Measurements from ENCODE around the gene NCKAP5.

NCKAP5 gene

DNA sequence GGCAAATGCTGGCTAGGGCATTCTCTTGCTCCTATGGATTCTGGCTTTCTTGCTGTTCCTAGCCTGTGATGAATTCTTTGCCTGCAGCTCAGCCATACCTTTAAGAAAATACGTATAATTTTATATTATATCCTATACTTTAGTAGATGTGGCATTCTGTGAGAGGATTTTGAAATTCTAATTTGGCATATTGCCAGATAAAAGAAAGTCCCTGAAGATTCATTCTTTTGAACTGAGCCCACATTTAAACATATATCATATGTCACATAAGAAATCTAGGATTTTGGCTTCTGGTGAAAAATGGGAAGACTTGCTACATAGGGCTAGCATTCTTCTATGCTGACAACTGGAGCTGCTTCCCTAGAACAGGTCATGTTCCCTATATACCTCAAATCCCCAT, 806.8 kb downstream of the NCKAP5 start:
- Histone ChIP-seq H4K12ac (ENCODE audit: low read depth, low read length) (no peak overlapping the region), H3K4me3 (ENCODE audit: low read depth, low read length) (no peak overlapping the region), H3K4ac (ENCODE audit: low read depth, low read length) (no peak overlapping the region), H3K27ac (ENCODE audit: low read depth, low read length) (no peak overlapping the region), H3K4me1 (ENCODE audit: control insufficient read depth in 1 of 2, insufficient read depth in 2 of 2, low read length in 2 of 2) (peaks cover 0 to 2% of the 10 kb centered on the region in 2 experiments), H3K23ac (ENCODE audit: low read length) (no peak overlapping the region), H3K18ac (ENCODE audit: low read length) (no peak overlapping the region), H2AK5ac (ENCODE audit: low read length) (no peak overlapping the region), H4K8ac (ENCODE audit: low read depth, low read length) (no peak overlapping the region), H2BK120ac (ENCODE audit: insufficient read depth, low read length, poor library complexity) (no peak overlapping the region), H3K27me3 (ENCODE audit: insufficient read depth, low read length) (no peaks in the 10 kb centered on the region), H3K9me3 (ENCODE audit: insufficient read depth, low read depth, low read length) (no peaks in the 10 kb centered on the region), H3K79me1 (ENCODE audit: low read length) (no peaks in the 10 kb centered on the region), H2BK5ac (ENCODE audit: low read depth, low read length, poor library complexity) (no peak overlapping the region), H3K9ac (ENCODE audit: low read length) (no peak overlapping the region), H3K79me2 (ENCODE audit: control insufficient read depth, insufficient read depth, low read length, poor library complexity) (no peaks in the 10 kb centered on the region), H2BK12ac (ENCODE audit: low read length) (no peak overlapping the region), H3K14ac (ENCODE audit: low read length) (no peak overlapping the region), H3K4me2 (ENCODE audit: low read length) (no peak overlapping the region), H3K36me3 (ENCODE audit: control insufficient read depth in 1 of 2, insufficient read depth in 2 of 2, low read length in 2 of 2) (no peaks in the 10 kb centered on the region), H4K91ac (ENCODE audit: low read depth, low read length) (no peak overlapping the region), H2AFZ (ENCODE audit: insufficient read depth, low read length, poor library complexity) (no peak overlapping the region)
- no CpG with 5 or more reads among the region's 1 CpG for WGBS (ENCODE audit: extremely low coverage, insufficient coverage, insufficient read length)
- no peak for DNase-seq

DNA sequence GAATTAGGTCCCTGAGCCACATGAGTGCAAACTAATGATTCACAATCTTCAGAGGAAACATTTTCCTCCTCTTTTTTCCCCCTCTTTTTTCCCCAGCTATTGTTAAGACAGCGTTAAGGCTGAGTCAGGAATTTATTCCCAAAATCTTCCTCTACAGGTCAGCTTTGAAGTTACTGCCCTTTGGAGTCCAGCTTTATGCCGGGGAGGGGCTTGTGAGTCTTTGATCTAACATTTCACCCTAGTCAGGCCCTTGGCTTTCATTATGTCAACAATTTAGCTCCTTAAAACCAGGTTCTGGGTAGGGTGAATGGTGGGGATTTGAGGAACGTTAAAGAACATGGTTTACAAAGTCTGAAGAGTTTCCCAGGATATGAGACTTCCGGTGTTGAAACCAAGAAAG, 807.3 kb downstream of the NCKAP5 start:
- H3K4ac ChIP-seq (ENCODE audit: low read depth, low read length) = no peak overlapping the region
- H2AFZ ChIP-seq (ENCODE audit: insufficient read depth, low read length, poor library complexity) = no peak overlapping the region
- no peak overlapping the region for H4K12ac ChIP-seq (ENCODE audit: low read depth, low read length)
- no peak overlapping the region for H3K14ac ChIP-seq (ENCODE audit: low read length)
- no peaks in the 10 kb centered on the region for H3K9me3 ChIP-seq (ENCODE audit: insufficient read depth, low read depth, low read length)
- no peak overlapping the region for H2BK120ac ChIP-seq (ENCODE audit: insufficient read depth, low read length, poor library complexity)
- no peak overlapping the region for H3K27ac ChIP-seq (ENCODE audit: low read depth, low read length)
- no peak overlapping the region for H3K18ac ChIP-seq (ENCODE audit: low read length)
- no peaks in the 10 kb centered on the region for H3K36me3 ChIP-seq (ENCODE audit: control insufficient read depth in 1 of 2, insufficient read depth in 2 of 2, low read length in 2 of 2)
- no peak overlapping the region for H3K4me3 ChIP-seq (ENCODE audit: low read depth, low read length)
- no peaks in the 10 kb centered on the region for H3K27me3 ChIP-seq (ENCODE audit: insufficient read depth, low read length)
- H2AK5ac ChIP-seq (ENCODE audit: low read length) = no peak overlapping the region
- H2BK12ac ChIP-seq (ENCODE audit: low read length) = no peak overlapping the region
- no peak overlapping the region for H3K9ac ChIP-seq (ENCODE audit: low read length)
- no peak overlapping the region for H3K4me2 ChIP-seq (ENCODE audit: low read length)
- no peak overlapping the region for H2BK5ac ChIP-seq (ENCODE audit: low read depth, low read length, poor library complexity)
- no peak overlapping the region for H4K91ac ChIP-seq (ENCODE audit: low read depth, low read length)
- no peaks in the 10 kb centered on the region for H3K79me2 ChIP-seq (ENCODE audit: control insufficient read depth, insufficient read depth, low read length, poor library complexity)
- H3K23ac ChIP-seq (ENCODE audit: low read length) = no peak overlapping the region
- H4K8ac ChIP-seq (ENCODE audit: low read depth, low read length) = no peak overlapping the region
- no peaks in the 10 kb centered on the region for H3K79me1 ChIP-seq (ENCODE audit: low read length)
- no CpG with 5 or more reads among the region's 4 CpGs for WGBS (ENCODE audit: extremely low coverage, insufficient coverage, insufficient read length)
- peaks cover 0 to 2% of the 10 kb centered on the region in 2 experiments for H3K4me1 ChIP-seq (ENCODE audit: control insufficient read depth in 1 of 2, insufficient read depth in 2 of 2, low read length in 2 of 2)
- no peak for DNase-seq

DNA sequence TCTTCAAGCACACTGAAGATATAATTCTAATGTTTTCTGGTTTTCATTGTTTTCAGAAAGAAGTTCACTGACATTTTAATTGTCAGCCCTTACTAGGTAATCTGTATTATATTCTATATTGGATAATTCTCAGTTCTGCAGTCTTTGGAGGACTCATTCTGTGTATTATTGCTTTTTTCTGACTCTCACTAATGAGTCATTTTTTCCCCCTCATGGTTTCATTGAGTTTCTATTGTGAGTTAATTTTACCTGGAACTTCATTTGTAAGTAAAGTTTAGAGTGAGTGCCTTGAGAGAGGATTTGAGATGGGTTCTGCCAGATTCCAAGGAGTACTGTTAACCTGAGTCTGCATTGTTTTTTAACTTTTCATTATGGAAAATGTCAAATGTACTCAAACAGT, 807.9 kb downstream of the NCKAP5 start:
- peaks cover 0 to 2% of the 10 kb centered on the region in 2 experiments for H3K4me1 ChIP-seq (ENCODE audit: control insufficient read depth in 1 of 2, insufficient read depth in 2 of 2, low read length in 2 of 2)

DNA sequence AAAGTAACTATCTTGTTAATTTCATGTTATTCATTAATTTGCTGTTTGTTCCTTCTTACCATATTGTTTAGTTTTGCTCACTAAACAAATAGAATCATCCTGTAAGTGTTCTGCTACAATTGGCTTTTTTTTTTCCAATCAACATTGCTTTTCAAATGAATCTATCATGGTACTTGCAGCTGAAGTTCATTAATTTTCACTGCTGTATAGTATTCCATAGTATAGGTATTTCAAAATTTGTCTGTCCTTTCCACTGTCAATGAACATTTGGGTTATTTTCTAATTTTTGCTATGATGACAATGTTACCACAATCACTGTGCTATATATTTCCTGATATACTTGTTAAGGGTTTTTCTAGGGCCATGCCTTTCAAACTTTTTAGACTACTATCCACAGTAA, 809.3 kb downstream of the NCKAP5 start:
- H4K91ac ChIP-seq (ENCODE audit: low read depth, low read length) = no peak overlapping the region
- H2BK12ac ChIP-seq (ENCODE audit: low read length) = no peak overlapping the region
- no peak overlapping the region for H3K14ac ChIP-seq (ENCODE audit: low read length)
- DNase-seq = no peak
- H3K36me3 ChIP-seq (ENCODE audit: control insufficient read depth in 1 of 2, insufficient read depth in 2 of 2, low read length in 2 of 2) = no peaks in the 10 kb centered on the region
- H3K23ac ChIP-seq (ENCODE audit: low read length) = no peak overlapping the region
- no peaks in the 10 kb centered on the region for H3K27me3 ChIP-seq (ENCODE audit: insufficient read depth, low read length)
- no peak overlapping the region for H4K12ac ChIP-seq (ENCODE audit: low read depth, low read length)
- no peak overlapping the region for H3K4ac ChIP-seq (ENCODE audit: low read depth, low read length)
- no peak overlapping the region for H3K9ac ChIP-seq (ENCODE audit: low read length)
- no peak overlapping the region for H3K4me3 ChIP-seq (ENCODE audit: low read depth, low read length)
- H3K9me3 ChIP-seq (ENCODE audit: insufficient read depth, low read depth, low read length) = no peaks in the 10 kb centered on the region
- no peak overlapping the region for H2BK5ac ChIP-seq (ENCODE audit: low read depth, low read length, poor library complexity)
- no peaks in the 10 kb centered on the region for H3K79me1 ChIP-seq (ENCODE audit: low read length)
- peaks cover 0 to 2% of the 10 kb centered on the region in 2 experiments for H3K4me1 ChIP-seq (ENCODE audit: control insufficient read depth in 1 of 2, insufficient read depth in 2 of 2, low read length in 2 of 2)
- no peak overlapping the region for H3K27ac ChIP-seq (ENCODE audit: low read depth, low read length)
- no peak overlapping the region for H4K8ac ChIP-seq (ENCODE audit: low read depth, low read length)
- H3K18ac ChIP-seq (ENCODE audit: low read length) = no peak overlapping the region
- H3K4me2 ChIP-seq (ENCODE audit: low read length) = no peak overlapping the region
- H2AK5ac ChIP-seq (ENCODE audit: low read length) = no peak overlapping the region
- H2AFZ ChIP-seq (ENCODE audit: insufficient read depth, low read length, poor library complexity) = no peak overlapping the region
- H3K79me2 ChIP-seq (ENCODE audit: control insufficient read depth, insufficient read depth, low read length, poor library complexity) = no peaks in the 10 kb centered on the region
- no peak overlapping the region for H2BK120ac ChIP-seq (ENCODE audit: insufficient read depth, low read length, poor library complexity)

More for the DNA sequence above, 807.9 kb downstream of the NCKAP5 start:
- no peaks in the 10 kb centered on the region for H3K36me3 ChIP-seq (ENCODE audit: control insufficient read depth in 1 of 2, insufficient read depth in 2 of 2, low read length in 2 of 2)
- no peak overlapping the region for H3K27ac ChIP-seq (ENCODE audit: low read depth, low read length)
- no peak overlapping the region for H3K4me2 ChIP-seq (ENCODE audit: low read length)
- H4K12ac ChIP-seq (ENCODE audit: low read depth, low read length) = no peak overlapping the region
- no peaks in the 10 kb centered on the region for H3K79me2 ChIP-seq (ENCODE audit: control insufficient read depth, insufficient read depth, low read length, poor library complexity)
- no peak overlapping the region for H4K91ac ChIP-seq (ENCODE audit: low read depth, low read length)
- no peak overlapping the region for H2BK120ac ChIP-seq (ENCODE audit: insufficient read depth, low read length, poor library complexity)
- no peak overlapping the region for H3K4me3 ChIP-seq (ENCODE audit: low read depth, low read length)
- no peak overlapping the region for H3K14ac ChIP-seq (ENCODE audit: low read length)
- no peaks in the 10 kb centered on the region for H3K27me3 ChIP-seq (ENCODE audit: insufficient read depth, low read length)
- H3K4ac ChIP-seq (ENCODE audit: low read depth, low read length) = no peak overlapping the region
- H4K8ac ChIP-seq (ENCODE audit: low read depth, low read length) = no peak overlapping the region
- H3K9me3 ChIP-seq (ENCODE audit: insufficient read depth, low read depth, low read length) = no peaks in the 10 kb centered on the region
- H2BK12ac ChIP-seq (ENCODE audit: low read length) = no peak overlapping the region
- H2BK5ac ChIP-seq (ENCODE audit: low read depth, low read length, poor library complexity) = no peak overlapping the region
- no peak overlapping the region for H3K18ac ChIP-seq (ENCODE audit: low read length)
- DNase-seq = no peak
- no peak overlapping the region for H2AK5ac ChIP-seq (ENCODE audit: low read length)
- H2AFZ ChIP-seq (ENCODE audit: insufficient read depth, low read length, poor library complexity) = no peak overlapping the region
- H3K79me1 ChIP-seq (ENCODE audit: low read length) = no peaks in the 10 kb centered on the region
- H3K23ac ChIP-seq (ENCODE audit: low read length) = no peak overlapping the region
- no peak overlapping the region for H3K9ac ChIP-seq (ENCODE audit: low read length)
